Mesothelial cell of epicardium (in vitro differentiated cells): ENCODE results near the gene CHPF2. TPM values are rescaled to one million over a fixed set of nuclear protein-coding genes. Genes with fewer than 3 reads are reported as not detected.

ENCODE experiments used
- DNase-seq, 2 experiments: peaks; one replicate each; pipeline ENCODE4 v3.0.0; 2021; ENCODE audit warnings: low spot score in 2 of 2; ENCODE audit not compliant: unreplicated experiment in 2 of 2
- H3K27ac Mint-ChIP-seq: 2 replicates; pipeline ENCODE4 v1.8.0; 2021; ENCODE audit warnings: mixed read lengths
- H3K27me3 Mint-ChIP-seq: 2 replicates; pipeline ENCODE4 v1.8.0; 2021; ENCODE audit warnings: low read depth, mixed read lengths
- H3K36me3 Mint-ChIP-seq: 2 replicates; pipeline ENCODE4 v1.8.0; 2021; ENCODE audit warnings: mixed read lengths
- H3K4me1 Mint-ChIP-seq: 2 replicates; pipeline ENCODE4 v1.8.0; 2021; ENCODE audit warnings: mixed read lengths
- H3K4me3 Mint-ChIP-seq: 2 replicates; pipeline ENCODE4 v1.8.0; 2021; ENCODE audit warnings: mild to moderate bottlenecking, moderate library complexity, mixed read lengths
- H3K9me3 Mint-ChIP-seq: 2 replicates; pipeline ENCODE4 v1.8.0; 2021; ENCODE audit warnings: mixed read lengths
- CTCF ChIP-seq: fragments of 200-600 bp; sonication (generic); IDR thresholded peaks from one replicate; pipeline ENCODE4 v1.5.0; 2021; ENCODE audit warnings: antibody characterized with exemption; ENCODE audit not compliant: unreplicated experiment
- total RNA-seq: library from RNA; stranded (reverse); gene quantifications from 3 replicates; pipeline ENCODE4 v1.2.1, GENCODE V29; 2021

The CHPF2 gene, protein sequence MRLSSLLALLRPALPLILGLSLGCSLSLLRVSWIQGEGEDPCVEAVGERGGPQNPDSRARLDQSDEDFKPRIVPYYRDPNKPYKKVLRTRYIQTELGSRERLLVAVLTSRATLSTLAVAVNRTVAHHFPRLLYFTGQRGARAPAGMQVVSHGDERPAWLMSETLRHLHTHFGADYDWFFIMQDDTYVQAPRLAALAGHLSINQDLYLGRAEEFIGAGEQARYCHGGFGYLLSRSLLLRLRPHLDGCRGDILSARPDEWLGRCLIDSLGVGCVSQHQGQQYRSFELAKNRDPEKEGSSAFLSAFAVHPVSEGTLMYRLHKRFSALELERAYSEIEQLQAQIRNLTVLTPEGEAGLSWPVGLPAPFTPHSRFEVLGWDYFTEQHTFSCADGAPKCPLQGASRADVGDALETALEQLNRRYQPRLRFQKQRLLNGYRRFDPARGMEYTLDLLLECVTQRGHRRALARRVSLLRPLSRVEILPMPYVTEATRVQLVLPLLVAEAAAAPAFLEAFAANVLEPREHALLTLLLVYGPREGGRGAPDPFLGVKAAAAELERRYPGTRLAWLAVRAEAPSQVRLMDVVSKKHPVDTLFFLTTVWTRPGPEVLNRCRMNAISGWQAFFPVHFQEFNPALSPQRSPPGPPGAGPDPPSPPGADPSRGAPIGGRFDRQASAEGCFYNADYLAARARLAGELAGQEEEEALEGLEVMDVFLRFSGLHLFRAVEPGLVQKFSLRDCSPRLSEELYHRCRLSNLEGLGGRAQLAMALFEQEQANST
- total RNA-seq = 55.1 to 56.5 TPM (median 56.2 TPM) in 3 replicates

- Mint-ChIP-seq H3K4me1 (peaks cover 34% of the 10 kb centered on the region), H3K27me3 (no peaks in the 10 kb centered on the region), H3K4me3 (peak within 1 kb of the TSS; percentile 98), H3K36me3 (peaks cover 2% of the 10 kb centered on the region), H3K27ac (peak within 1 kb of the TSS; percentile 95), H3K9me3 (no peaks in the 10 kb centered on the region)
- peak; percentile 79 to 86 for DNase-seq
- TF ChIP-seq CTCF = no peak
Observed at GRCh38 chr7:151232091-151232916, at the start of gene CHPF2. TSS of gene CHPF2 (plus strand) at chr7:151232483. CDS start at chr7:151234012, 1,529 bp downstream.

DNA sequence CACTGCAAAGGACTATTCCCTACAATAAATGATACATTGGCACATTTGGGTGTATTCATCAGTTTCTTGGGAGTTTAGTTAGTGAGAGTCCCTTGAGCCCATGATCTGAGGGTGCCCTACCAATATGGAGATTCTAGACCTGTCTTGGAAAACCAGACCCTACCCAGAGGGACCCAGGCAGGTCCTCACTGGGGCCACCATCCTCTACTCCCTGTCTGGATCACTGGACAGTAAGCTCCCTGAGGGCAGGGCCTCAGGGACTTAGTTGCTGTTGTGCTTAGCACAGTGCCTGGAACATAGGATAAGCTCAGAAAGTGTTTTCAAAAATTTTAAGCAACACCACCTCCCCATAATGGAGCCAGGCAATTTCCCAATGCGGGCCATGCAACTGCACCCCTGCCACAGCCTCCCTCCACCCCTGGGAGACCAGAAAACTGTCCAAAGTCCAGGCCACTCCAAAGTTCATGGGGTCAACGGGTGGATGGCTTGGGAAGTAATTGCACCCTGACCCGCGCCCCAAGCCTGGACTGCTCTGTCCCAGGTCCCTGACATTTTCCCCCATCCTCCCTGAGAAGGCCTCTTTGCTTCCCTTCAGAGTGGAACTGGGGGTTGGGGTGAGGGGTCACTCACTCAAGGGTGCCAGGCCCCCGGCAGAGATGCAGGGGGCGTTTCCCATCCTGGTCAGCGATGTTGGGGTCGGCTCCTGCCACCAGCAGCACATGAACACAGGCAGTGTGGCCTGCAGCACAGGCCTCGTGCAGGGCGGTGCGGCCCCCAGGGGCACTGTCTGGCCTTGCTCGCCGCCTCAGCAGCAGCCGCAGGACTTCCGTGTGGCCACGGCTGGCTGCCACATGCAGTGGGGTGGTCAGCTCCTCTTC, 46.3 kb upstream of the CHPF2 start:
- no peak for TF ChIP-seq CTCF
- DNase-seq = no peak
- no peaks in the 10 kb centered on the region for H3K36me3 Mint-ChIP-seq
- no peaks in the 10 kb centered on the region for H3K9me3 Mint-ChIP-seq
- H3K27me3 Mint-ChIP-seq = peaks cover 39% of the 10 kb centered on the region
- H3K27ac Mint-ChIP-seq = no peak overlapping the region
- no peak overlapping the region for H3K4me3 Mint-ChIP-seq
- H3K4me1 Mint-ChIP-seq = no peaks in the 10 kb centered on the region

- no peaks in the 10 kb centered on the region for H3K36me3 Mint-ChIP-seq
- no peaks in the 10 kb centered on the region for H3K4me1 Mint-ChIP-seq
- TF ChIP-seq CTCF = no peak
- no peak within 1 kb of the TSS for H3K4me3 Mint-ChIP-seq
- H3K27me3 Mint-ChIP-seq = peaks cover 39% of the 10 kb centered on the region
- H3K27ac Mint-ChIP-seq = no peak within 1 kb of the TSS
- no peaks in the 10 kb centered on the region for H3K9me3 Mint-ChIP-seq
- no peak for DNase-seq
Observed at GRCh38 chr7:151186640-151187408, 45.5 kb upstream of the CHPF2 start, which contains the start of gene ASB10. TSS of gene ASB10 (minus strand) at chr7:151187250. CDS start at chr7:151187130, 120 bp downstream.

- no peaks in the 10 kb centered on the region for H3K36me3 Mint-ChIP-seq
- no peak for DNase-seq
- no peaks in the 10 kb centered on the region for H3K4me1 Mint-ChIP-seq
- H3K27me3 Mint-ChIP-seq = peaks cover 31% of the 10 kb centered on the region
- H3K27ac Mint-ChIP-seq = no peak overlapping the region
- no peak overlapping the region for H3K4me3 Mint-ChIP-seq
- no peaks in the 10 kb centered on the region for H3K9me3 Mint-ChIP-seq
- no peak for TF ChIP-seq CTCF
Observed at GRCh38 chr7:151187409-151188251, 44.7 kb upstream of the CHPF2 start.
